ENCODE results near the gene CSHL1.

CSHL1 gene
- 0 reads per million in 2 donors for total RNA-seq

DNA sequence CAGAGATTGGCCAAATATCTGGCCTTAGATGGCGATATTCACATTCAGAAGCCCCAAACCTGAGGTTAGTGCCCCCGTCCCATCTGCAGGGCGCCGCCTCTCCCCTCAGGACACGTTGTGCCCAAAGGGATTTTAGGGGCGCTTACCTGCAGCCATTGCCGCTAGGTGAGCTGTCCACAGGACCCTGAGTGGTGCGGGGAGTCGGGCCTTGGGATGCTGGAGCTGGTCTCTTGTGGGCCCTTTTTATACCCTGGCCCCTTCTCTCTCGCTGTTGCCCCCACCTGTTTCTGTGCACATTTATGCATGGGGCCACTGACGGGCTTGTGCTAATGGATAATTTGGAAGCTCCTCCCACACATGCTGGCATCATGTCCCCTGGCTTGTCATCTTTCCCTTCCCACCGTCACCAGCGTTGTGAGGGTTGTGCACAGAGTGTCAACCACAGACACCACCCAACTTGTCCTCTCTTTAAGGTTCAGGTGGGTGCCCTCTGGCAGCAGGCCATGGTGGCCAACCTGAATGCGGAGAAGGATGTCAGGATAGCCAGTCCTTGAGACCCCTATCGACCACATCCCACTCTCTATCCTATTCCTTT, at the start of gene CSHL1:
Gene CSHL1, minus strand, starts transcription at position 218 of the 595 bp plus-strand sequence. Its CDS starts 62 bp downstream, at position 156.
- no peak for DNase-seq

GRCh38 chr17:63960430-63960829, 49.4 kb upstream of the CSHL1 start:
- no peak for DNase-seq

- no peak for DNase-seq
These were observed 48.9 kb upstream of the CSHL1 start for GRCh38 chr17:63960006-63960405.

GRCh38 chr17:63956296-63956920, 45.4 kb upstream of the CSHL1 start:
- no peak for DNase-seq

DNA sequence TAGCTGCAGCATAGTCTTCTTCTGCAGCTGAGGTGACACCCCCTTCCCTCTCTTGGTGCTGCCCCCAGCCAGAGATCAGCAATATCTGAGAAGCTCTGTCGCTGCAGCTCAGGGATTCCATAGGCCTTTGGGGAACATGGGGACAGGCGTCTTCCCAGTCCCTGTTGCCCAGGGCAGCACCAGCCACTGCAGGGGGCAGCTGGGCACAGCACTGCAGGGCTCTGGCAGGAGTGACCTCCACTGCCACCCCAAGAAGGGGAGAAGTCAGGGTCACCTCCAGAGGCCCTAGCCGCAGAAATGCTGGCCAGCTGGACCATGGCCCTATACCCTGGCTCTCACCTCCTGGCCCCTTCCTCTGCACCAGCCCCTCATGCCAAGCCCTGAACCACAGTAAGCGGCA, 44.7 kb upstream of the CSHL1 start:
- no peak for DNase-seq

DNA sequence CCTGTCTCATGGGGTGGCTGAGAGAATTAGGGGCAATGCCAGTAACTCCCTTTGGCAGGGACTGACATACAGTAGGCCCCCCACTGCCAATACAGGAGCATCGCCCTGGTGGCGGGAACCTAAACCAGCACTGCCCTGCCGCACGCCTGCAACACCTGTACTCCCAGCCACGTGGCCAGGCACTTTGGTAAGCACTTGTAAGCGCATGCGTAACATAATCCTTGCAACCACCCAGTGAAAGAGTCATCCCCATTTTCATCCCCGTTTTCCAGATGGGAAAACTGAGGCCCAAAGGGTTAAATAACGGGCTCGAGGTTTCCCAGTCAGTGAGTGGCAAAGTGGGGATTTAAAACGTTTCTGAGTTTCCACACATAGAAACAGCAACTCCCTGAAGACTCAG, 44.2 kb upstream of the CSHL1 start:
- DNase-seq: no peak

DNA sequence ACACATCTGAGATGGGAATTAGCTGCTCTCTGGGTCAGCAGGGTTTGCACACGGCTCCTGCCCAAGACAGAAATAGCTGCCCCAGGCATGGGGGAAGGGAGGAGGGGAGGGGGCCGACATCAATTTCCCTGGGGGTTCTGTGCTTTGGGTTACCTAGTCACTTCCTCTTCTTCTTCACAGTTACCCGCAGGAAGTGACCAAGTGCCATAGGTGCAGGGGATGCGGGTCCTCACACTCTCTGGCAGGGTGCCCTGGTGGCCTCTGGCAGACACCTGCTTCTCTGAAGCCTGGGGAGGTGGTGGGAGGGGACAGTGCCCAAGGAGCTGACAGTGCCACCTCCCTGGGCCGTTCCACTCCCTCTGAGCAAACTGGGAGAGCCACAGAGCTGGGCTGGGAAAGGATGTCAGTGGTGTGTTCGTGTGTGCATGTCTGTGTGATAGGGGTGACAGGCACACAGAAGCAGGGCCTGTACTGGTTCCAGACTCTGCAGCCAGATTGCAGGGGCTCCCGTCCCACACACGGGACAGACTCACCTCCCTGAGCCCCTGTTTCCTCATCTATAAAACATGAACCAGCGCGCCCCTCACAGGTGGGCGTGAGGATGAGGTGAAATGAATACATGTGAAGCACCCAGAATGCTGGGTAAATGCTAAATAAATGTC, 43.5 kb upstream of the CSHL1 start:
- no peak for DNase-seq

- peak; percentile 27 for DNase-seq
These were observed 40.2 kb upstream of the CSHL1 start for GRCh38 chr17:63950940-63951907.

- DNase-seq: no peak
These were observed 38.7 kb upstream of the CSHL1 start for GRCh38 chr17:63949576-63950250.

DNA sequence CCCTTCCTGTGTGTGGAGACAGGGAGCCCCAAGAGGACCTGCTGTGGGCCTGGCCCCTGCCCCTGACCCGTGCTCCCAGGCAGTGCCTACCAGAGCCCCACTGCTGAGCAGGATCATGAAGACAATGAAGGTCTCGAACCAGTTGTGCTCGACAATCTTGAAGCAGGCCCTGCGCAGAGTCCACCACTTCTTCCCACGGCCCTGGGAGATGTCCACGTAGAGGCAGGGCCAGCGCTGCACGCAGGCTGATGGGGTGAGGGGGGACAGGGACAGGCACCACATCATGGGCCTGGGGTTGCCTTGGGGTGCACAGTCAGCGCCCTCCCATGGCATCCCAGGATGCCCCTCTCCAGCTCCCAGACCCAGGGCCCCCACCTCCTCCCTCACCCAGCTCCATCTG, 37.5 kb upstream of the CSHL1 start:
- no peak for DNase-seq

DNA sequence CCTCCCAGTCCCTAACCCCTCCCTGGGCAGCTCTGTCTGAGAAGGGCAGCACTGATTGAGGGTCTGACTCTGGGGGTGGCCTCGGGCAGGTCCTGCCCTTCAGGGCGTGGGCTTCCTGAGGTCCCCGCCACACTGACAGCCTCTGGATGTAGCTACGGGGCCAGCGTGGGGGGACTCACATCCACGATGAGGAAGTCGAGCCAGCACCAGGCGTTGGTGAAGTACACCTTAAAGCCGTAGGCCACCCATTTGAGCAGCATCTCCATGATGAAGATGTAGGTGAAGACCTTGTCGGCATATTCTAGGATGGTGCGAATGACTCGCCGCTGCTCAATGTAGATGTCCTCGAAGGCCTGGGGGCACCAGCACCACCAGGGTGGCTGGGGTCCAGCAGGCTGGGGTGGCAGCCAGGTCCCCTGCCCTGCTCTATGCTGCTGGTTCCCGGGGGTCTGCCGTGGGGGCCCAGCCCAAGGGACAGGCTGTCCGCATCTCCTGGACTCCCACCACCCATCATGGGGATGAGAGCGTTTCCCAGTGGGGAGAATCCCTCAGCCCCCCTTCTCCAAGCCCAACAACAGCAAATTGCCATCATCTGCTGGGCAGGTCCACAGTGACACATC, 36.8 kb upstream of the CSHL1 start:
- DNase-seq: no peak

- DNase-seq: peak; percentile 44
These were observed 35.6 kb upstream of the CSHL1 start for GRCh38 chr17:63946440-63947363.

DNA sequence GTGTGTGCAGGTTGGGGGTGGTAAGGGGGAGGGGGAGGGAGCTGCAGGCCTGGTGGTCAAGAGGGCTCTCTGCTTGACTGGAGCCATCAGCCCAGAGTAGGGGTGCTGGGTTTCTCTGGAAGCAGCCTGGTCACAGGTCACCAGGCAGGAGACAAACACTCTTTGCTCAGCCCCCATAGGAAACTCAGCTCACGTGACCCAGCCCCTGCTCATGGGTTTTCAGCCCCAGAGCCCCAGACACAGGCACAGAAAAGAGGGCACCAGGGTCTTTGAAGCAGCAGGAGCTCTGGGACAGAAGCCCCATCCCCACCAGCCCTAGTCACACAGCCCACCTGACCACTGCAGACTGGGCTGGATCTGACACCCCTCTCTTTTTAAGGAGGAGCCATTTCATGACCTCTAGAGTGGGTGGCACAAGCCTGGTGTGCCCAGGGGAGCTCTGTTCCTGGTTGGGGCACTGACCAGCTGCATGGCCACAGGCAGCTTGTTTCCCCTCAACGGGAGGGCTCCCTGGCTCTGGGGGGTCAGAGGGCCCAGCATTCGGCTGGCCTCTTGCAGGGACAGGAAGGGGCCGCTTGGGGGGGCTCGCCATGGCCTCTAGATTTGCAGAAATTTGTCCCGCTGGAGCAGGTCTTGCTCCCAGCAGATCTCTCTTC, 34.9 kb upstream of the CSHL1 start:
- DNase-seq: no peak

DNA sequence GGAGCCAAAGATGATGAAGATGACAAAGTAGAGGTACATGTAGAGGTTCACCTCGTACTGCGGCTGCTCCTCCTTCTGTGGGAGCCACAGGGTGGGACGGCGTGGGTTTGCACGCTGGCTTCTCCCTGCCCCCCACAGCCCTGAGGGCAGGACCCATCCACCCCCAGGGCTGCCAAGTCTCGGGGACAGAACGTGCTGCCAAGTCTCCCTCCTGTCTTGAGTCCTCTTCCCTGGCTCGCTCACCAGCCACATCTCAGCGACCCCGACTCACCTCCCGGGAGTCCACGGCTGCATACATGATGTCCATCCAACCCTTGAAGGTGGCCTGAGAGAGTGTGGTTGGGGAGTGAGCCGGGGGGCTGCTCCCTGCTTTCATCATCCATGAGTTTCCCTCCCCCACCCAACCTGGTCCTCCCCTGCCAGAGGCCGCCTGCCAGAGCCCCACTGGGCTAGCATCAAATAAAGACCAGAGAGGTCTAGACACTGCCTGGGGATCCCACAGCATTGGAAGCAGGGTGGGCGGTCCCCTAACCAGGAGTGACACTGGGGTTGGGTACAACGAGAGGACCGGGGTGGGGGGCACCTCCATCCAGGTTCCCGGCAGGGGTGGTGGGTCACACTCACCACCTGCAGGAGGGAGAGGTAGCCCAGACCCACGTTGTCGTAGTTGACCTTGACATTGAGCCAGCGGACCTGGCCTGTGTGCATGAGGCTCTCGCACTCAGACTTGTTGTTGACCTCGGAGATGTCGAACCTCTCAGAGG, 33.9 kb upstream of the CSHL1 start:
- DNase-seq: no peak

DNA sequence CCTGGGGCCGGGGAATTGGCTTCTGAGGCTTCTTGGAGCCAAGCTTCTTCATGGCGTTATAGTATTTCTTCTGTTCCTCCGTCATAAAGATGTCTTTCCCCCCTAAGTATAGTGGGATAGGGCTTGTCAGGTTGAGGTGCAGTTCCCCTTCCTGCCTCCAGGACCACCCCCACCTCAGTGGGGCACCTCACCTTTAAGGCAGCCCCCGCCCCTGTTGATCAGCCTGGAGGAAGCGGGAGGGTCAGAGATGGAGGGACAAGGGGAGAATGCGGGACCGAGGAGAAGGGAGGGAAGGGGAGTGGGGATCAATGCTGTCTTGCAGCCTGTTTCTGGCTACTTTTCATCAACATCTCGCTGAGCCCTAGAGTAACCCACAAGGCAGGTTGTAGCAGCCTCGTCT, 32.7 kb upstream of the CSHL1 start:
- no peak for DNase-seq

GRCh38 chr17:63942309-63942985, 31.4 kb upstream of the CSHL1 start:
- DNase-seq: no peak

- DNase-seq: no peak
These were observed 30.7 kb upstream of the CSHL1 start for GRCh38 chr17:63941751-63942150.

DNA sequence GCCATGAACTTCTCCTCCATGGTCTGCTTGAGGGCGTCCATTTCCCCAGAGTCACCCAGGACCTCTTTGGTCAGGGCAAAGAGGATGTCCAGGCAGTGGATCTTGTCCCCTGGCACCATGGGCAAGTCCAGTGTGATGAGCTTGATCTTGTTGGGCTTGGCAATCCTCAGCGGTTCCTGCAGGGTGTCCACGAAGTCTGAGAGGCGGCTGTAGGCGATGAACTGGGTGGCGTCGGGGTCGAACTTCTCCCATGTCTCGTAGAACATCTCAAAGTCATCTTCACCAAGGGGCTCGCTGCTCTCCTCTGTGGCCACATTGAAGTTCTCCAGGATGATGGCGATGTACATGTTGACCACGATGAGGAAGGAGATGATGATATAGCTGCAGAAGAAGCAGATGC, 30.1 kb upstream of the CSHL1 start:
- DNase-seq: no peak

- no peak for DNase-seq
These were observed 29.5 kb upstream of the CSHL1 start for GRCh38 chr17:63940584-63940983.
